HFF-Myc (cell line): ENCODE data around the gene MTOR.
A peak's percentile ranks its signal among the peaks of the same experiment; 100 is the strongest.

ENCODE experiments used
- DNase-seq: peaks from one replicate; pipeline ENCODE4 v3.0.0-alpha.2; 2011; ENCODE audit warnings: low read depth; ENCODE audit errors: extremely low read depth
- H3K4me3 ChIP-seq: replicated peaks from 2 replicates; pipeline ENCODE4 v1.5.1; 2011; ENCODE audit warnings: low read depth, mild to moderate bottlenecking, control low read depth, low read length
- TF ChIP-seq, protein P1 (sequence below): IDR thresholded peaks from 2 replicates; pipeline ENCODE4 v1.5.1; 2012; ENCODE audit warnings: mild to moderate bottlenecking, low read depth, low read length, control low read depth; ENCODE audit errors: missing control alignments

Gene MTOR

DNA sequence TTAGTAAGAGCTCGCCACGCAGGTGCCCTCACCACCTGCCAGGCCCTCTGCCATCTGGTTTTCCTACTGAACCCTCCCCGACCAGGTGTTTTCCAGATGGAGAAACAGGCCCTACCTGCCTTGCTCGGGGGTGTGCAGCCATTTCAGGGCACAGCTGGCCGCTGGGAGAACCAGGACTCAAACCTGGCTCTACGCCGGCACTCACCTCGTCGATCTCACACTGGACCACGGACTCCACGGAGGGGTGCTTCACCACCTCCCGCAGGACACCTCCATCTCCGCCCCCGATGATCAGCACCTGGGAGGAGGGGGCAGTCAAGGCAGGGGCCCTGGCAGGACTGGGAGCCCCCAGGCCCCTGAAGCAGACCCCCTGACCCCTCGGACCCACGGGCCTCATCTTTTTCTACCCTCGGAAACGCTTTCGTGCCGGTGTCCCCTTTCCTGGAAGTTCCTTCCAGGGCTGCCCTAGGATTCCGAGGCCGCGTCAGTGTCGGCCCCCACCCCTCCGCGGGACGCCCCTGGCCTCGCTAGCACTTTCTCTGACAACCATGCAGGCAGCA, 203.7 kb downstream of the MTOR start:
- TF ChIP-seq, protein P1, sequence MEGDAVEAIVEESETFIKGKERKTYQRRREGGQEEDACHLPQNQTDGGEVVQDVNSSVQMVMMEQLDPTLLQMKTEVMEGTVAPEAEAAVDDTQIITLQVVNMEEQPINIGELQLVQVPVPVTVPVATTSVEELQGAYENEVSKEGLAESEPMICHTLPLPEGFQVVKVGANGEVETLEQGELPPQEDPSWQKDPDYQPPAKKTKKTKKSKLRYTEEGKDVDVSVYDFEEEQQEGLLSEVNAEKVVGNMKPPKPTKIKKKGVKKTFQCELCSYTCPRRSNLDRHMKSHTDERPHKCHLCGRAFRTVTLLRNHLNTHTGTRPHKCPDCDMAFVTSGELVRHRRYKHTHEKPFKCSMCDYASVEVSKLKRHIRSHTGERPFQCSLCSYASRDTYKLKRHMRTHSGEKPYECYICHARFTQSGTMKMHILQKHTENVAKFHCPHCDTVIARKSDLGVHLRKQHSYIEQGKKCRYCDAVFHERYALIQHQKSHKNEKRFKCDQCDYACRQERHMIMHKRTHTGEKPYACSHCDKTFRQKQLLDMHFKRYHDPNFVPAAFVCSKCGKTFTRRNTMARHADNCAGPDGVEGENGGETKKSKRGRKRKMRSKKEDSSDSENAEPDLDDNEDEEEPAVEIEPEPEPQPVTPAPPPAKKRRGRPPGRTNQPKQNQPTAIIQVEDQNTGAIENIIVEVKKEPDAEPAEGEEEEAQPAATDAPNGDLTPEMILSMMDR = no peak
- peak overlapping the region; percentile 99 for H3K4me3 ChIP-seq
- no peak for DNase-seq

DNA sequence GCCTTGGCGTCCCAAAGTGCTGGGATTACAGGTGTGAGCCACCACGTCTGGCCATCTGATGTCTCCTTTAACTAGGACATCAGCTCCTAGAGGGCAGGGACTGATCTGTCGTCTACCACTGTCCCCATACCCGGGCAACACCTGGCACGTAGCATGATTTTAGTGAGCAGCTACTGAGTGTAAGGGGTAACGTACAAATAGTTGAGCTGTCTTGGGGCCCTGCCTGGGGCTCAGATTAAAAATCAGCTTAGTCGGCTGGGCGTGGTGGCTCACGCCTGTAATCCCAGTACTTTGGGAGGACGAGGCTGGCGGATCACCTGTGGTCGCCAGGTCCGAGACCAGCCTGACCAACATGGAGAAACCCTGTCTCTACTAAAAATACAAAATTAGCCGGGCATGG, 204.3 kb downstream of the MTOR start:
- TF ChIP-seq, protein P1 = no peak
- H3K4me3 ChIP-seq = peak overlapping the region; percentile 99
- no peak for DNase-seq

DNA sequence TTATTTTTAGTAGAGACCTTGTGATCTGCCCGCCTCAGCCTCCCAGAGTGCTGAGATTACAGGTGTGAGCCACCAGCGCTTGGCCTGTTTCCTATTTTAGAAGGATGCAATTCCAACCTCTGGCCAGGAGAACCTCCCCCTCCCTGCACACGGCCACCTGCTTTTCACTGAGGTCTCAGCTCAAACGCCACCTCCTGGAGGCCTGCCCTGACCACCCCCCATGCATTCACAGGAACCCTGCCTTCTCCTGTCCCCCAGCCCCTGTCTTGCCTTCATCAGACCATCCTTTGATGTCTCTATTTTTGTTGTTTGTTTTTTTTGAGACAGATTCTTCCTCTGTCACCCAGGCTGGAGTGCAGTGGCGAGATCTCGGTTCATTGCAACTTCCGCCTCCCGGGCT, 204.9 kb downstream of the MTOR start:
- H3K4me3 ChIP-seq = peak overlapping the region; percentile 99
- TF ChIP-seq, protein P1 = no peak
- no peak for DNase-seq
